SK-N-MC (cell line): ENCODE results near the gene GSE1.

Source experiments
- DNase-seq: peaks from one replicate; pipeline ENCODE4 v3.0.0-alpha.2; 2011; ENCODE audit warnings: low read depth, low spot score
- H3K27ac ChIP-seq: fragments of 200-600 bp; sonication (generic); 2 replicates; pipeline ENCODE4 v1.5.1; 2016; ENCODE audit warnings: mixed run types
- H3K36me3 ChIP-seq: fragments of 200-600 bp; sonication (generic); 2 replicates; pipeline ENCODE4 v1.6.1; 2017; ENCODE audit warnings: antibody characterized with exemption, low read length, mixed read lengths; ENCODE audit not compliant: insufficient read depth
- H3K4me3 ChIP-seq: fragments of 200-600 bp; sonication (generic); 2 replicates; pipeline ENCODE4 v1.5.1; 2016
- H3K9ac ChIP-seq: fragments of 200-600 bp; sonication (generic); 2 replicates; pipeline ENCODE4 v1.8.0; 2017; ENCODE audit warnings: mixed run types, mixed read lengths; ENCODE audit not compliant: insufficient read length
- H3K9me3 ChIP-seq: fragments of 200-600 bp; sonication (generic); 2 replicates; pipeline ENCODE4 v1.6.1; 2017; ENCODE audit warnings: low read depth, mild to moderate bottlenecking, antibody characterized with exemption, low read length, moderate library complexity, mixed read lengths
- EZH2 ChIP-seq: fragments of 200-600 bp; sonication (generic); IDR thresholded peaks from one replicate; pipeline ENCODE4 v1.6.1; 2017; ENCODE audit warnings: antibody characterized with exemption
- FOXP2 ChIP-seq: optimal IDR thresholded peaks from 2 replicates; pipeline ENCODE3; 2011; ENCODE audit warnings: mild to moderate bottlenecking, moderate library complexity; ENCODE audit not compliant: insufficient read depth; ENCODE audit errors: extremely low read length, control extremely low read depth
- POLR2AphosphoS5 ChIP-seq: IDR thresholded peaks from 2 replicates; pipeline ENCODE4 v1.6.1; 2012; ENCODE audit warnings: mild to moderate bottlenecking, low read depth, low read length, borderline replicate concordance

GSE1 gene

DNA sequence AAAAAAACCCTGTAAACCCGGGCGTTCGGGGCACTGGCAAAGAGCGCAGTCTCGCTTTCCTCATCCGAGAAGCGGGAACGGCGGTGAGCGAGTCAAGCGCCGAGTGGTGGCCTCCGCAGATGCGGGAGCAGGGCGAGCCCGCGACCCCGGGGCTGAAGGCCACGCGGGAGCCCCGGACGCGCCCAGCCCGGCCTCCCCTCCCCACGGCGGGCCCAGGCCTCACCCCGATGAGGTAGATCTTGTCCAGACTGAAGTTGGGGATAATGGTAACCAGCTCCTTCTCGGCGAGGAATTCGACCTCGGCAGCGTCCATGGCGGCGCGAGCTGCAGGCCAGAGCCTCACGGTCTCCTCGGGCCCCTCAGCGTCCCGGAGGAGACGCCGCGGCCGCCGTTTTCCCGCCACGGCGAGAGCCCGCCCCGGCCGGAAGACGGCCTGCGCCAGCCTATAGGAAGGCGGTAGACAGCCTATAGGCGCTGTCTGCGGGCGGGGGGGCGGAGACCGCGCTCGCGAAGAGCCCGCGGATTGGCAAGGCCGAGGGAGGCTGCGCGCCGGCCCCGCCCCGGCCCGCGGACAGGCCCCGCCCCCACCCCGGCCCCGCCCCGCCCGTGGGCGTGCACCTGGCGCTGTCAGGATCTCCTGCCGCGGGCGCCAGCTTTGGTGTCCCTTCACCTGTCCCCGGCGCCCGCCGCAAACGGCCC, 75.6 kb downstream of the GSE1 start, which contains the start of gene GINS2:
GINS2 (minus strand) TSS at position 369 of the 699 bp plus-strand sequence; CDS start at position 313, 56 bp downstream.
- H3K27ac ChIP-seq: no peak within 1 kb of the TSS
- H3K4me3 ChIP-seq: peak within 1 kb of the TSS; percentile 80

DNA sequence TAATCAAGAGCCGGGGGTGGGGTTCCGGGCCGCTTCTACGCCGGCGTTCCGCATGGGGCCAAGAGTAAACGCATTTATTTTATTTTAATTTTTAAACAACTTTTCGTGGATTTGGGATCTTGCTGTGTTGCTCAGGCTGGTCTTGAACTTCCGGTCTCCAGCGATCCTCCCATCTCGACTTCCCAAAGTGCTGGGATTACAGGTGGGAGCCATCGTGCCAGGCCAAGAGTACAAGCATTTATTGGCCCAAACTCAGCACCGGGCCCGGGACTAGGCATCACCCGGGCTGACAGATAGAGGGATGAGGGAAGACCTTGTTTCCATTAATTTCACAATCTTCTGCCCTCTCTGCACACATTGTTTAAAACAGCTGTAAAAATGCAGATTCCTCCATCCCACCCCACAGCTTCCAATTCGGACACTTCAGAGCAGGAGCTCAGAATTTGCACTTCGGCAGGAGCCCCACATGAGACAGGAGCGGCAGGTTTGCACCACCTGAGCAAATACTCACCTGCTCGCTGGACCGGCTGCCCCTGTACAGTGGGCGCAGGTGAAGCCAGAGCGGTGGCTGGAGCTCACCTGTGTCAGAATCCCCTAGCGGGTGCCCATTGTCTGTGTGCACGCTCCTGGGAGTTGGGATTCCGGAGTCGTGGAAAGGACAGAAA, 76.3 kb downstream of the GSE1 start:
- Histone ChIP-seq H3K36me3 (no peaks in the 10 kb centered on the region), H3K9me3 (no peaks in the 10 kb centered on the region), H3K27ac (no peak overlapping the region), H3K9ac (no peak overlapping the region), H3K4me3 (peak overlapping the region; percentile 66)
- DNase-seq: no peak
- TF ChIP-seq FOXP2 (no peak), POLR2AphosphoS5 (no peak), EZH2 (no peak)

More for the DNA sequence above, 75.6 kb downstream of the GSE1 start, which contains the start of gene GINS2:
- Histone ChIP-seq H3K36me3 (no peaks in the 10 kb centered on the region), H3K9ac (peak within 1 kb of the TSS; percentile 73), H3K9me3 (no peaks in the 10 kb centered on the region)
- TF ChIP-seq FOXP2: no peak
- peak; percentile 54; the same call in 1 of the 2 replicates for TF ChIP-seq POLR2AphosphoS5
- DNase-seq: no peak

- no peak overlapping the region for H3K9ac ChIP-seq
- no peak for DNase-seq
- H3K27ac ChIP-seq: no peak overlapping the region
- TF ChIP-seq POLR2AphosphoS5: no peak
- TF ChIP-seq FOXP2: no peak
- no peak for TF ChIP-seq EZH2
- no peaks in the 10 kb centered on the region for H3K9me3 ChIP-seq
- H3K4me3 ChIP-seq: no peak overlapping the region
- no peaks in the 10 kb centered on the region for H3K36me3 ChIP-seq
These were observed 76.8 kb downstream of the GSE1 start for GRCh38 chr16:85689950-85690320.

GRCh38 chr16:85690469-85691064, 77.4 kb downstream of the GSE1 start:
- TF ChIP-seq FOXP2 (no peak), EZH2 (no peak), POLR2AphosphoS5 (no peak)
- no peak overlapping the region for H3K9ac ChIP-seq
- H3K4me3 ChIP-seq: no peak overlapping the region
- no peak for DNase-seq
- no peak overlapping the region for H3K27ac ChIP-seq
- H3K36me3 ChIP-seq: no peaks in the 10 kb centered on the region
- H3K9me3 ChIP-seq: no peaks in the 10 kb centered on the region

DNA sequence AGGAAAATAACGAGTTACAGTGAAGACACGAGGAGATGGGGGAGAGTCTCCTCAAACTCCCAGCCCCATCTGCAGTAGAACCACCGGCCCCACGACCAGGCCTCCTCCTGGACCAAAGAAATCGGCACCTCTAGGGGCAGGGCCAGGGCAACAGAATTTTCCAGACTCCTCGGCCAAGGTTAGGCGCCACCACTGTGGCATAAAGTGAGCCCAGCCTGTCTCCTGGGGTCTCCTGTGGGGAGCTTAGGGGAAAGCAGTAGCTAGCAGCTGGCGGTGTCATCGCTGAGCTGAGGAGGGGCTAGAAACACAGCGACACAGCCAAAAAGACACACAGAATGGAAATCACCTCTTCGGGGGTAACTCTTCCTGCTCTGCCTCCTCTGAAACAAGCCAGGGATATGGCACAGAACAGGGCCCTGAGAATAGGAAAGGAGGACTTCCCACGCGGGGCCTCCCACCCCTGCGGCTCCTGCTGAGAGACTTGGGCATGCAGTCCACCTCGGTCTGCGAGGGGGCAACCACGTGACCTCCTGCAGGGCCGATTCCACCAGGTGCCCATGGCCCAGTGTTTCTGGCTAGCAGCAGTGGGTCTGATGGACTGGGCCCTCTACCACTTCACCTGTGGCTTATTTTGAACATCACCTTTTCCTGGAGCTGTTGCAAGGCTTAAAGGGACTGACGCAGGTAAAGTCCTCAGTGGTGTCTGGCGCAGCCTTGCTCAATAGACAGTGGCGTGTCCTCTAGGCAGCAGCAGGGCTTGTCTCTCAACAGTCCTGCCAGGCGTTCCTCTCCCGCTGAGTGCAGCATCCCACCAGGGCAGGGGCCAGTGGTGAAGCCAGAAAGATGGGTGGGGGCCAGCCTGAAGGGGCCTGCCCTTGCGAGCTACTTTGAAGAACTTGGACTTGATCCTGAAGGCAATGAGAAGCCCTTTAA, 82.3 kb downstream of the GSE1 start:
- no peak overlapping the region for H3K9ac ChIP-seq
- no peak for DNase-seq
- no peak for TF ChIP-seq FOXP2
- no peak for TF ChIP-seq EZH2
- TF ChIP-seq POLR2AphosphoS5: no peak
- no peaks in the 10 kb centered on the region for H3K9me3 ChIP-seq
- no peaks in the 10 kb centered on the region for H3K36me3 ChIP-seq
- no peak overlapping the region for H3K4me3 ChIP-seq
- no peak overlapping the region for H3K27ac ChIP-seq

DNA sequence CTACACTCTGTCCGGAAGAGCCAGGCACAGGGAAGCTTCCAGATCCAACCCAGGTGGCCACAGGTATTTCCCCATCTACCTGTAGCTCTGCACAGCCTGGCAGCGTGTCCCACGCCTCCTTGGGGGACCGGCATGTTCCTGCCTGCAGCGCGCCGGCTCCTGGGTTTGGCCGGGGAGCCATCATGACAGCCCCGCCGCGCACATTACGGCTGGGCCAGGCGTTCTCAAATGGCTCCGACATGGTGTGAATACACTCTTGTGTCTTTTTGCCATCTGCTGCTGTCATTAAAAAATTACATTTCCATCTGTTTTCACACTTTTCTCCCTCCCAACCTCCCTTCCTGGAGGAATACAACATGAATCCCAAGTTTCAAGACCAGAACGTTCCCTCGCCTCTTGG, 83.7 kb downstream of the GSE1 start:
- no peak overlapping the region for H3K4me3 ChIP-seq
- no peak overlapping the region for H3K9ac ChIP-seq
- TF ChIP-seq FOXP2 (no peak), POLR2AphosphoS5 (no peak)
- H3K36me3 ChIP-seq: no peaks in the 10 kb centered on the region
- no peak overlapping the region for H3K27ac ChIP-seq
- no peak for DNase-seq
- no peaks in the 10 kb centered on the region for H3K9me3 ChIP-seq

GRCh38 chr16:85697431-85697830, 84.3 kb downstream of the GSE1 start:
- TF ChIP-seq EZH2 (no peak), POLR2AphosphoS5 (no peak), FOXP2 (no peak)
- Histone ChIP-seq H3K36me3 (no peaks in the 10 kb centered on the region), H3K9me3 (no peaks in the 10 kb centered on the region), H3K9ac (no peak overlapping the region), H3K27ac (no peak overlapping the region), H3K4me3 (no peak overlapping the region)
- DNase-seq: no peak

DNA sequence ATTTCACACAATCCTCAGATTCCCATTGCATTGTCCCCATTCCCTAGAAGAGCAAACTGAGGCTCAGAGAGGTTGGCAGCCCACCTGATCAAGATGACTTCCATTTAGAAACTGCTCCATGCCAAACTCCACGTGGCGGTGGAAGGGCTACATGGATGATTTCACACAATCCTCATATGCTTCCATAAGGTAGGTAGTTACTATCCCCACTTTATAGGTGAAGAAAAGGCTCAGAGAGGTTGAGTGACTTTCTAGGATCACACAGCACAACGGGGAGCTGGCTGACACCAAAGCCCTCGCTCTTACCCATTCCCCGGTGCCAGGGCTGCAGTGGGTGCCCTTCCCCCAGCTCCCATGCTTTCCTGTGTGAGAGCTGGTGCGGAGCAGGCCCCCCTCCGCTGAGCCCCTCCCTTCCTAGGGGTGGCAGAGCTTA, 85.4 kb downstream of the GSE1 start:
- Histone ChIP-seq H3K9me3 (no peaks in the 10 kb centered on the region), H3K4me3 (no peak overlapping the region), H3K27ac (no peak overlapping the region), H3K36me3 (no peaks in the 10 kb centered on the region), H3K9ac (no peak overlapping the region)
- DNase-seq: no peak
- TF ChIP-seq POLR2AphosphoS5: no peak
- TF ChIP-seq EZH2: no peak
- no peak for TF ChIP-seq FOXP2
